GM18519 (cell line): ENCODE data around the gene IFT172.
"Not testable (repeated sequence)": the region's sequence is repeated elsewhere in the genome, so short reads cannot be mapped to it uniquely, and the experiment has no call there.

Experiments
- ATAC-seq: cut with Tn5 transposase; IDR thresholded peaks from one replicate; pipeline ENCODE4 v1.9.1; 2021; ENCODE audit warnings: mild to moderate bottlenecking, moderate library complexity; ENCODE audit not compliant: unreplicated experiment, low FRiP score

IFT172 gene

GRCh38 chr2:27428978-27429541 lies 60.5 kb downstream of the IFT172 start:
- peak; percentile 42 for ATAC-seq

- peak; percentile 72 for ATAC-seq
Measured at GRCh38 chr2:27428213-27428977, 61.1 kb downstream of the IFT172 start, which contains the start of gene NRBP1. Gene NRBP1, plus strand, starts transcription at chr2:27428631. Its CDS starts 4,643 bp downstream, at chr2:27433274.

GRCh38 chr2:27427863-27428212 lies 61.7 kb downstream of the IFT172 start:
- ATAC-seq = no peak

GRCh38 chr2:27425039-27425438 lies 64.5 kb downstream of the IFT172 start:
- not testable (repeated sequence) for ATAC-seq

GRCh38 chr2:27422958-27423357 lies 66.6 kb downstream of the IFT172 start:
- no peak for ATAC-seq

GRCh38 chr2:27421660-27422250 lies 67.8 kb downstream of the IFT172 start:
- ATAC-seq = no peak

- no peak for ATAC-seq
Measured at GRCh38 chr2:27420996-27421395, 68.5 kb downstream of the IFT172 start.

GRCh38 chr2:27416151-27416550 lies 73.4 kb downstream of the IFT172 start:
- no peak for ATAC-seq

- ATAC-seq = no peak
Measured at GRCh38 chr2:27412419-27413152, 77.0 kb downstream of the IFT172 start.

- peak; percentile 74 for ATAC-seq
Measured at GRCh38 chr2:27409321-27410073, 80.0 kb downstream of the IFT172 start, which contains the start of gene PPM1G. Gene PPM1G, minus strand, starts transcription at chr2:27409591. Its CDS starts 169 bp downstream, at chr2:27409422.

GRCh38 chr2:27408601-27409320 lies 80.8 kb downstream of the IFT172 start:
- peak; percentile 12 for ATAC-seq

GRCh38 chr2:27407798-27408491 lies 81.6 kb downstream of the IFT172 start:
- no peak for ATAC-seq

- ATAC-seq = no peak
Measured at GRCh38 chr2:27400348-27401135, 89.0 kb downstream of the IFT172 start.

- no peak for ATAC-seq
Measured at GRCh38 chr2:27398962-27399361, 90.6 kb downstream of the IFT172 start.
